ENCODE measurements around the gene DPP3. TPM values are rescaled to one million over a fixed set of nuclear protein-coding genes. Genes with fewer than 3 reads are reported as not detected.

The DPP3 gene
- total and polyA plus RNA-seq, 2 of the 4 experiments (the other 2 are of a cell fraction) = 51.8 to 66.3 TPM

- Histone ChIP-seq H3K4me3 (ENCODE audit: insufficient read depth, low read depth, low read length) (no peak overlapping the region), H2AK5ac (ENCODE audit: low read depth, low read length) (no peak overlapping the region), H3K56ac (ENCODE audit: extremely low read depth, insufficient read depth, low read length) (no peak overlapping the region), H3K27ac (ENCODE audit: insufficient read depth, low read length) (no peak overlapping the region), H3K4me1 (ENCODE audit: control insufficient read depth, insufficient read depth, low read length) (peaks cover 8% of the 10 kb centered on the region), H2BK120ac (ENCODE audit: low read depth, low read length) (no peak overlapping the region), H4K5ac (ENCODE audit: low read depth, low read length) (no peak overlapping the region), H3K27me3 (ENCODE audit: control insufficient read depth, insufficient read depth, low read length) (no peaks in the 10 kb centered on the region), H4K8ac (ENCODE audit: low read depth in 2 of 2, low read length in 2 of 2) (no peak overlapping the region), H4K20me1 (ENCODE audit: insufficient read depth, low read length) (peaks cover 11% of the 10 kb centered on the region; the same call in 1 of the 2 replicates), H4K91ac (ENCODE audit: insufficient read depth, low read depth, low read length) (no peak overlapping the region), H3K18ac (ENCODE audit: low read depth, low read length) (no peak overlapping the region), H2AK9ac (replicated peaks; ENCODE audit: low read depth, low read length, poor library complexity) (peak overlapping the region; percentile 56), H3K9me1 (ENCODE audit: insufficient read depth, low read length) (0 out of 2 replicates have a peak, but pooled peaks cover 9% of the 10 kb centered on the region), H2BK15ac (ENCODE audit: low read depth, low read length) (no peak overlapping the region), H3K4me2 (ENCODE audit: low read depth, low read length) (no peak overlapping the region), H2BK5ac (ENCODE audit: low read depth, low read length, poor library complexity, severe bottlenecking) (no peak overlapping the region), H2BK20ac (ENCODE audit: low read depth, low read length) (no peak overlapping the region), H3K14ac (replicated peaks; ENCODE audit: low read depth, low read length) (no peak overlapping the region), H2AFZ (replicated peaks; ENCODE audit: low read length, poor library complexity) (no peak overlapping the region), H3K4ac (ENCODE audit: low read depth, low read length) (no peak overlapping the region), H3K36me3 (ENCODE audit: control insufficient read depth, insufficient read depth, low read length) (peaks cover 27% of the 10 kb centered on the region), H3K23ac (ENCODE audit: low read depth, low read length) (no peak overlapping the region), H3K79me1 (ENCODE audit: low read depth in 1 of 2, low read length in 2 of 2) (peaks cover 19 to 46% of the 10 kb centered on the region in 2 experiments), H3K9me3 (ENCODE audit: control insufficient read depth, insufficient read depth, low read length) (no peaks in the 10 kb centered on the region), H3K9ac (ENCODE audit: low read depth, low read length) (no peak overlapping the region)
- WGBS, 2 experiments (ENCODE audit: extremely low coverage in 2 of 2, insufficient read length in 1 of 2) = 83% methylated on average over 1 of the region's 10 CpGs; no CpG with 5 or more reads in 1 of the 2 experiments
- TF ChIP-seq NFE2L2 (IDR thresholded peaks at IDR 0.05; ENCODE audit: low read depth, low read length) (no peak), SMC3 (IDR thresholded peaks at IDR 0.05; ENCODE audit: low read depth, low read length) (no peak), POLR2A (IDR thresholded peaks at IDR 0.05; ENCODE audit: low read depth, low read length) (no peak), MAFK (IDR thresholded peaks at IDR 0.05; ENCODE audit: low read depth, low read length) (no peak), USF2 (IDR thresholded peaks at IDR 0.05; ENCODE audit: low read depth, low read length) (no peak), MXI1 (IDR thresholded peaks at IDR 0.05; ENCODE audit: borderline replicate concordance, low read depth, low read length) (no peak), CEBPB (IDR thresholded peaks at IDR 0.05; ENCODE audit: low read depth, low read length) (no peak), RAD21 (IDR thresholded peaks at IDR 0.05; ENCODE audit: low read length) (no peak), CHD1 (IDR thresholded peaks at IDR 0.05; ENCODE audit: low read depth, low read length) (no peak), CTCF (conservative IDR thresholded peaks at IDR 0.05; ENCODE audit: low read depth, low read length) (no peak)
- no peak for ATAC-seq (ENCODE audit: low read depth)
- DNase-seq = no peak
- dilution Hi-C loops (cut with HindIII; ENCODE audit: low sequenced_read_pairs, unreplicated experiment) (no loop called here), intact Hi-C loops (cut with micrococcal nuclease) (no loop called here), in situ Hi-C loops (cut with MboI; ENCODE audit: low sequenced_read_pairs) (no loop called here)
- BruUV-seq (replicated peaks) = no TSS peak
- ChIA-PET POLR2A (ENCODE audit: unreplicated experiment) (no interaction called here), CTCF (no interaction called here)
Measured at GRCh38 chr11:66476173-66476840, 3.9 kb upstream of the DPP3 start.

Data from IMR-90 (cell line).